GM23338 (cell line): Measurements from ENCODE around the gene EZR. TPM values are rescaled to one million over a fixed set of nuclear protein-coding genes. Genes with fewer than 3 reads are reported as not detected.

Experiments used
- ATAC-seq: fragments of 200-7000 bp; cut with Tn5 transposase; 3 replicates; pipeline ENCODE4 v1.9.1; 2020
- DNase-seq: peaks from one replicate; pipeline ENCODE4 v3.0.0-alpha.2; 2015; ENCODE audit warnings: low spot score
- H2AFZ ChIP-seq: fragments of 200-600 bp; sonication (generic); 2 replicates; pipeline ENCODE4 v1.8.0; 2016; ENCODE audit warnings: antibody characterized with exemption, mild to moderate bottlenecking, moderate library complexity
- H3F3A ChIP-seq: fragments of 200-600 bp; sonication (generic); replicated peaks from 2 replicates; pipeline ENCODE4 v1.8.0; 2017; ENCODE audit warnings: antibody characterized with exemption, mixed run types, low read depth
- H3K27ac ChIP-seq: fragments of 200-600 bp; sonication (generic); 2 replicates; pipeline ENCODE4 v1.6.1; 2016; ENCODE audit warnings: low read depth
- H3K27me3 ChIP-seq: fragments of 200-600 bp; sonication (generic); 2 replicates; pipeline ENCODE4 v1.8.0; 2016; ENCODE audit warnings: mild to moderate bottlenecking, mixed run types, moderate library complexity; ENCODE audit not compliant: insufficient read depth
- H3K36me3 ChIP-seq: fragments of 200-600 bp; sonication (generic); 2 replicates; pipeline ENCODE4 v1.8.0; 2016; ENCODE audit warnings: mild to moderate bottlenecking; ENCODE audit not compliant: insufficient read depth
- H3K4me1 ChIP-seq: fragments of 200-600 bp; sonication (generic); 2 replicates; pipeline ENCODE4 v1.8.0; 2016; ENCODE audit warnings: mild to moderate bottlenecking, moderate library complexity; ENCODE audit not compliant: insufficient read depth
- H3K4me2 ChIP-seq: fragments of 200-600 bp; sonication (generic); 2 replicates; pipeline ENCODE4 v1.7.1; 2017; ENCODE audit warnings: mixed run types
- H3K4me3 ChIP-seq: fragments of 200-600 bp; sonication (generic); 2 replicates; pipeline ENCODE4 v1.6.1; 2016; ENCODE audit warnings: mixed run types
- H3K79me2 ChIP-seq: fragments of 200-600 bp; sonication (generic); replicated peaks from 2 replicates; pipeline ENCODE4 v1.8.0; 2017; ENCODE audit warnings: mild to moderate bottlenecking; ENCODE audit not compliant: insufficient read depth
- H3K9me2 ChIP-seq: fragments of 200-600 bp; sonication (generic); 2 replicates; pipeline ENCODE4 v1.8.0; 2017; ENCODE audit not compliant: insufficient read depth
- H4K20me1 ChIP-seq: fragments of 200-600 bp; sonication (generic); replicated peaks from 2 replicates; pipeline ENCODE4 v1.8.0; 2017; ENCODE audit warnings: mild to moderate bottlenecking; ENCODE audit not compliant: insufficient read depth
- H3K27ac Mint-ChIP-seq: 2 replicates; pipeline ENCODE4 v1.8.0; 2020; ENCODE audit warnings: inconsistent platforms, mild to moderate bottlenecking, moderate library complexity, mixed read lengths
- H3K27me3 Mint-ChIP-seq: 3 replicates; pipeline ENCODE4 v1.8.0; 2022; ENCODE audit warnings: low read depth, mild to moderate bottlenecking, moderate library complexity, mixed read lengths, inconsistent platforms; ENCODE audit not compliant: insufficient read depth, poor library complexity
- H3K36me3 Mint-ChIP-seq: 3 replicates; pipeline ENCODE4 v1.8.0; 2021; ENCODE audit warnings: low read depth, mild to moderate bottlenecking, inconsistent platforms, moderate library complexity, mixed read lengths
- H3K4me1 Mint-ChIP-seq: 3 replicates; pipeline ENCODE4 v1.8.0; 2020; ENCODE audit warnings: mild to moderate bottlenecking, inconsistent platforms, mixed read lengths
- H3K4me3 Mint-ChIP-seq: 3 replicates; pipeline ENCODE4 v1.8.0; 2021; ENCODE audit warnings: moderate library complexity, mild to moderate bottlenecking, inconsistent platforms, mixed read lengths
- H3K9me3 Mint-ChIP-seq: 3 replicates; pipeline ENCODE4 v1.8.0; 2020; ENCODE audit warnings: moderate library complexity, mild to moderate bottlenecking, inconsistent platforms, mixed read lengths
- CREB1 ChIP-seq: fragments of 250-450 bp; sonication (Bioruptor Pico); IDR thresholded peaks from 2 replicates; pipeline ENCODE4 v1.5.0; 2020; ENCODE audit warnings: low read depth, mild to moderate bottlenecking, moderate library complexity
- ETS1 ChIP-seq: IDR thresholded peaks from 2 replicates; pipeline ENCODE4 v1.6.1; 2016; ENCODE audit warnings: antibody characterized with exemption
- EZH2 ChIP-seq: fragments of 200-600 bp; sonication (generic); IDR thresholded peaks from one replicate; pipeline ENCODE4 v1.8.0; 2017; ENCODE audit warnings: antibody characterized with exemption, mild to moderate bottlenecking, low read depth; ENCODE audit not compliant: unreplicated experiment
- EZH2phosphoT487 ChIP-seq: fragments of 200-600 bp; sonication (generic); IDR thresholded peaks from one replicate; pipeline ENCODE4 v1.8.1; 2018; ENCODE audit warnings: antibody characterized with exemption; ENCODE audit not compliant: unreplicated experiment
- JUNB ChIP-seq: IDR thresholded peaks from one replicate; pipeline ENCODE4 v1.6.1; 2016; ENCODE audit warnings: antibody characterized with exemption; ENCODE audit not compliant: unreplicated experiment
- NANOG ChIP-seq: IDR thresholded peaks from 2 replicates; pipeline ENCODE4 v1.6.1; 2016; ENCODE audit warnings: antibody characterized with exemption, borderline replicate concordance
- POLR2AphosphoS5 ChIP-seq: IDR thresholded peaks from 2 replicates; pipeline ENCODE4 v1.6.1; 2016; ENCODE audit warnings: antibody characterized with exemption, low read depth
- STAT1 ChIP-seq: IDR thresholded peaks from one replicate; pipeline ENCODE4 v1.6.1; 2016; ENCODE audit warnings: antibody characterized with exemption; ENCODE audit not compliant: unreplicated experiment
- ZNF114 ChIP-seq: fragments of 250-450 bp; sonication (Bioruptor Pico); IDR thresholded peaks from 2 replicates; pipeline ENCODE4 v1.5.0; 2020; ENCODE audit warnings: mild to moderate bottlenecking, moderate library complexity
- ZNF331 ChIP-seq: fragments of 250-450 bp; sonication (Bioruptor Pico); IDR thresholded peaks from 2 replicates; pipeline ENCODE4 v1.5.0; 2020; ENCODE audit warnings: low read depth, mild to moderate bottlenecking, moderate library complexity
- polyA plus RNA-seq: library from polyadenylated mRNA; unstranded; fragments of >200 nt; fragmentation: Nextera tagmentation; extraction: Ambion mirVana; gene quantifications from 2 replicates; pipeline ENCODE4 v1.2.1, GENCODE V29; 2016
- total RNA-seq: library from RNA; depleted of rRNA; stranded (reverse); fragments of >200 nt; shearing (Covaris generic); gene quantifications from 2 replicates; pipeline ENCODE4 v1.2.3, GENCODE V29; 2014
- TF ChIP-seq, protein P1 (sequence below): IDR thresholded peaks from one replicate; pipeline ENCODE4 v1.6.1; 2018; ENCODE audit warnings: antibody characterized with exemption; ENCODE audit not compliant: unreplicated experiment
- TF ChIP-seq, protein P2 (sequence below), 2 experiments: fragments of 200-600 bp in 1 of 2; sonication (generic) in 1 of 2; conservative IDR thresholded peaks; 2 replicates each; pipeline versions ENCODE4 v1.5.1 to v1.6.1; 2016 to 2017; ENCODE audit warnings: antibody characterized with exemption in 2 of 2, low read depth in 2 of 2, mild to moderate bottlenecking in 2 of 2, moderate library complexity in 1 of 2

EZR gene
- total and polyA plus RNA-seq, 2 experiments from 2014 or later, result 199 to 208 TPM

DNA sequence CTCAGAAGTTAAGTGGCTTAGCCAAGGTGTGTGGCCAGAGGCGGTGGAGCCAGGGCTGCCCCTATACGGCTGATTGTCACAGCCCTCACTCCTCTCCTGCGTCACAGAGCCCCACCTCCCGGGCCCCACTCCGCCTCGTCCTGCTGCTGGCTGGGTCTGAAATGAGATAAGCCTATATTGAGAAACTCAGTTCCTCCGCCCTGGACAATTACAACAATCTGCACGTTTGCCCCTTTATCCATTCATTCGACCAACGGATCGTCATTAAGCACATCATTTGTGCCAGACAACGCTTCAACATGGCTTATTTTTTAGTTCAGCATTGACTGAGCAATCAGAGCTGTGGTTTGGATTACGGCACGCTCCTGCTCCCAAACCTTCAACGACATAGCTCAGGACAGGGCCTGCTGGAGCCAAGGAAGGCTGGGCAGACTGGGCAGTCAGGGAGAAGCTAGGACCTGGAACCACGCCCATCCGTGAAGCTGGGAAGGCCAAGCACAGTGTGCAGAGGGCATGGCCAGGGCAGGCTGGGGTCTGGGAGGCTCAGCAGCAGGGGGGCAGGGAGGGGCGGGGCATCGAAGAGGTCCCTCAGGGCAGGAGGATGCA is 16.6 kb upstream of the EZR start:
- H2AFZ ChIP-seq, result peak overlapping the region; percentile 97
- peak; percentile 88 for ATAC-seq

DNA sequence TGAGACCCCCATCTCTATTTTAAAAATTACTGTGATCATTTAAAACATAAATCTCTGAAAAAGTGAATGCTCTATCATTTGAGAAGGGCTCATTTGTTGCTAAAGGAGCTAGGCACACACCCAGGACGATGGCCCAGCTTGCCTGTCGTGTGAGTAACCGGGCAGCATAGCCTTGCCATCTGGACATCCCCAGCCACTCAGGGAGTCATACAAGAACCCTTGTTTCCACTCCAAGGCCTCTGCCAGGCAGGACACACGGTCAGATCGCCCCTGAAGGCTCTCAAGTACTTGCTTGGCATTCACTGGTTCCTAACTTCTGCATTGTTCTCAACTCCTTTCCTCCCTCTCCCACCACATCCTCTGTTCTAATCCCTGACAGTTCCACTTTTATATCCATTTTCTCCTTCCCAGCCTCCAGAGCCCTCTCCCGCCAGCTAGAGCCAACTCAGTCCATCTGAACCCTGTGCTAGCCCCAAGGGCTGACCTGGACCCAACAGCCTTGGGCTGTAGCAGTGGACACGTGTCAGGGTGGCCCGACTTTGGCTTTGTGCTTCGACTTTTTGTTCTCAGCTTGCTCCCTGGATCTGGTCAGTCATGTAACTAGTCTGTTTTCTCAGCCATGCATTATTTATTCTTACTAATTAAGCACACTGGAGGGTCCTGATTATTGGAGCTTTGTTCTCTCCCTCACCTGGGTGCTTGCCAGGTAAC is 15.7 kb upstream of the EZR start:
- no peak for ATAC-seq
- H3K4me3 Mint-ChIP-seq, result no peak overlapping the region; the same call in 2 of the 3 replicates
- no peaks in the 10 kb centered on the region; the same call in 2 of the 3 replicates for H3K36me3 Mint-ChIP-seq
- H3K9me3 Mint-ChIP-seq, result no peaks in the 10 kb centered on the region
- Histone ChIP-seq H3K9me2 (no peaks in the 10 kb centered on the region), H3K4me1 (peaks cover 11% of the 10 kb centered on the region), H3K4me3 (no peak overlapping the region), H3F3A (no peaks in the 10 kb centered on the region), H3K27me3 (no peaks in the 10 kb centered on the region), H3K36me3 (no peaks in the 10 kb centered on the region), H3K79me2 (no peaks in the 10 kb centered on the region), H4K20me1 (no peaks in the 10 kb centered on the region), H3K4me2 (0 out of 2 replicates have a peak overlapping the region, but pooled peaks have one; percentile 45), H2AFZ (peak overlapping the region; percentile 97), H3K27ac (no peak overlapping the region)
- H3K4me1 Mint-ChIP-seq, result peaks cover 25% of the 10 kb centered on the region
- H3K27ac Mint-ChIP-seq, result peak overlapping the region; percentile 71; the same call in 1 of the 2 replicates
- no peak for DNase-seq
- peaks cover 18% of the 10 kb centered on the region for H3K27me3 Mint-ChIP-seq
- TF ChIP-seq, protein P1, sequence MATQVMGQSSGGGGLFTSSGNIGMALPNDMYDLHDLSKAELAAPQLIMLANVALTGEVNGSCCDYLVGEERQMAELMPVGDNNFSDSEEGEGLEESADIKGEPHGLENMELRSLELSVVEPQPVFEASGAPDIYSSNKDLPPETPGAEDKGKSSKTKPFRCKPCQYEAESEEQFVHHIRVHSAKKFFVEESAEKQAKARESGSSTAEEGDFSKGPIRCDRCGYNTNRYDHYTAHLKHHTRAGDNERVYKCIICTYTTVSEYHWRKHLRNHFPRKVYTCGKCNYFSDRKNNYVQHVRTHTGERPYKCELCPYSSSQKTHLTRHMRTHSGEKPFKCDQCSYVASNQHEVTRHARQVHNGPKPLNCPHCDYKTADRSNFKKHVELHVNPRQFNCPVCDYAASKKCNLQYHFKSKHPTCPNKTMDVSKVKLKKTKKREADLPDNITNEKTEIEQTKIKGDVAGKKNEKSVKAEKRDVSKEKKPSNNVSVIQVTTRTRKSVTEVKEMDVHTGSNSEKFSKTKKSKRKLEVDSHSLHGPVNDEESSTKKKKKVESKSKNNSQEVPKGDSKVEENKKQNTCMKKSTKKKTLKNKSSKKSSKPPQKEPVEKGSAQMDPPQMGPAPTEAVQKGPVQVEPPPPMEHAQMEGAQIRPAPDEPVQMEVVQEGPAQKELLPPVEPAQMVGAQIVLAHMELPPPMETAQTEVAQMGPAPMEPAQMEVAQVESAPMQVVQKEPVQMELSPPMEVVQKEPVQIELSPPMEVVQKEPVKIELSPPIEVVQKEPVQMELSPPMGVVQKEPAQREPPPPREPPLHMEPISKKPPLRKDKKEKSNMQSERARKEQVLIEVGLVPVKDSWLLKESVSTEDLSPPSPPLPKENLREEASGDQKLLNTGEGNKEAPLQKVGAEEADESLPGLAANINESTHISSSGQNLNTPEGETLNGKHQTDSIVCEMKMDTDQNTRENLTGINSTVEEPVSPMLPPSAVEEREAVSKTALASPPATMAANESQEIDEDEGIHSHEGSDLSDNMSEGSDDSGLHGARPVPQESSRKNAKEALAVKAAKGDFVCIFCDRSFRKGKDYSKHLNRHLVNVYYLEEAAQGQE, result no peak
- no peak for TF ChIP-seq CREB1
- TF ChIP-seq NANOG, result no peak
- no peak for TF ChIP-seq STAT1
- TF ChIP-seq ZNF331 (CRISPR knock-in tag), result no peak
- no peak for TF ChIP-seq POLR2AphosphoS5
- TF ChIP-seq, protein P2, sequence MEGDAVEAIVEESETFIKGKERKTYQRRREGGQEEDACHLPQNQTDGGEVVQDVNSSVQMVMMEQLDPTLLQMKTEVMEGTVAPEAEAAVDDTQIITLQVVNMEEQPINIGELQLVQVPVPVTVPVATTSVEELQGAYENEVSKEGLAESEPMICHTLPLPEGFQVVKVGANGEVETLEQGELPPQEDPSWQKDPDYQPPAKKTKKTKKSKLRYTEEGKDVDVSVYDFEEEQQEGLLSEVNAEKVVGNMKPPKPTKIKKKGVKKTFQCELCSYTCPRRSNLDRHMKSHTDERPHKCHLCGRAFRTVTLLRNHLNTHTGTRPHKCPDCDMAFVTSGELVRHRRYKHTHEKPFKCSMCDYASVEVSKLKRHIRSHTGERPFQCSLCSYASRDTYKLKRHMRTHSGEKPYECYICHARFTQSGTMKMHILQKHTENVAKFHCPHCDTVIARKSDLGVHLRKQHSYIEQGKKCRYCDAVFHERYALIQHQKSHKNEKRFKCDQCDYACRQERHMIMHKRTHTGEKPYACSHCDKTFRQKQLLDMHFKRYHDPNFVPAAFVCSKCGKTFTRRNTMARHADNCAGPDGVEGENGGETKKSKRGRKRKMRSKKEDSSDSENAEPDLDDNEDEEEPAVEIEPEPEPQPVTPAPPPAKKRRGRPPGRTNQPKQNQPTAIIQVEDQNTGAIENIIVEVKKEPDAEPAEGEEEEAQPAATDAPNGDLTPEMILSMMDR (conservative IDR thresholded peaks at IDR 0.05; ENCODE audit: low read depth in 2 of 2), result no peak

More for the DNA sequence above, 16.6 kb upstream of the EZR start:
- Histone ChIP-seq H3K79me2 (no peaks in the 10 kb centered on the region), H3K27me3 (no peaks in the 10 kb centered on the region), H4K20me1 (no peaks in the 10 kb centered on the region), H3K36me3 (no peaks in the 10 kb centered on the region), H3K9me2 (no peaks in the 10 kb centered on the region), H3K4me3 (no peak overlapping the region), H3K4me2 (peak overlapping the region; percentile 45; the same call in 1 of the 2 replicates), H3F3A (no peaks in the 10 kb centered on the region), H3K4me1 (peaks cover 11% of the 10 kb centered on the region), H3K27ac (no peak overlapping the region)
- no peak for DNase-seq
- H3K27me3 Mint-ChIP-seq, result peaks cover 18% of the 10 kb centered on the region
- H3K4me3 Mint-ChIP-seq, result no peak overlapping the region
- TF ChIP-seq ZNF114 (CRISPR knock-in tag) (no peak), ETS1 (no peak), CREB1 (no peak), EZH2phosphoT487 (no peak), JUNB (no peak), EZH2 (no peak)
- H3K9me3 Mint-ChIP-seq, result no peaks in the 10 kb centered on the region
- peaks cover 25% of the 10 kb centered on the region for H3K4me1 Mint-ChIP-seq
- H3K27ac Mint-ChIP-seq, result peak overlapping the region; percentile 12; the same call in 1 of the 2 replicates
- H3K36me3 Mint-ChIP-seq, result no peaks in the 10 kb centered on the region; the same call in 2 of the 3 replicates
